Neural cell (in vitro differentiated cells): ENCODE data around the gene ZNF384. TPM values are rescaled to one million over a fixed set of nuclear protein-coding genes. Genes with fewer than 3 reads are reported as not detected.

Source experiments
- H2AFZ ChIP-seq: fragments of 200-600, 300-800 bp; sonication (generic), shearing (Covaris generic); 2 replicates; pipeline ENCODE4 v1.6.0; 2014; ENCODE audit warnings: low read depth, mild to moderate bottlenecking, antibody characterized with exemption, low read length, moderate library complexity
- H3F3A ChIP-seq: fragments of 200-600 bp; shearing (Covaris generic); 2 replicates; pipeline ENCODE4 v1.6.1; 2016; ENCODE audit warnings: mild to moderate bottlenecking, moderate library complexity, mixed read lengths, antibody characterized with exemption, low read length; ENCODE audit not compliant: insufficient read depth, poor library complexity, severe bottlenecking
- H3K27ac ChIP-seq: fragments of 200-600, 300-800 bp; sonication (generic), shearing (Covaris generic); 2 replicates; pipeline ENCODE4 v1.5.1; 2014; ENCODE audit warnings: mild to moderate bottlenecking, low read length, moderate library complexity
- H3K27me3 ChIP-seq: fragments of 300-800, 200-600 bp; sonication (generic), shearing (Covaris generic); 2 replicates; pipeline ENCODE4 v1.6.0; 2014; ENCODE audit warnings: mild to moderate bottlenecking, low read depth, low read length, moderate library complexity; ENCODE audit not compliant: insufficient read depth
- H3K36me3 ChIP-seq: fragments of 300-800, 200-600 bp; sonication (generic), shearing (Covaris generic); 2 replicates; pipeline ENCODE4 v1.5.1; 2014; ENCODE audit warnings: mild to moderate bottlenecking, antibody characterized with exemption, low read length, moderate library complexity; ENCODE audit not compliant: insufficient read depth
- H3K4me2 ChIP-seq: fragments of 300-800, 200-600 bp; sonication (generic), shearing (Covaris generic); 2 replicates; pipeline ENCODE4 v1.6.0; 2014; ENCODE audit warnings: mild to moderate bottlenecking, low read length
- H3K4me3 ChIP-seq: fragments of 300-800, 200-600 bp; sonication (generic), shearing (Covaris generic); 2 replicates; pipeline ENCODE4 v1.5.1; 2014; ENCODE audit warnings: mild to moderate bottlenecking, low read length, moderate library complexity
- H3K79me2 ChIP-seq: fragments of 200-600 bp; shearing (Covaris generic); replicated peaks from 2 replicates; pipeline ENCODE4 v1.6.0; 2014; ENCODE audit warnings: mild to moderate bottlenecking, low read length, moderate library complexity; ENCODE audit not compliant: insufficient read depth
- H3K9ac ChIP-seq: fragments of 300-800, 200-600 bp; sonication (generic), shearing (Covaris generic); 2 replicates; pipeline ENCODE4 v1.6.1; 2016; ENCODE audit warnings: mild to moderate bottlenecking, low read length, mixed read lengths
- H3K9me2 ChIP-seq: fragments of 200-600 bp; shearing (Covaris generic); 2 replicates; pipeline ENCODE4 v1.6.1; 2016; ENCODE audit warnings: mild to moderate bottlenecking, low read length, mixed read lengths; ENCODE audit not compliant: insufficient read depth
- H3K9me3 ChIP-seq: fragments of 200-600, 300-800 bp; sonication (generic), shearing (Covaris generic); 2 replicates; pipeline ENCODE4 v1.6.1; 2016; ENCODE audit warnings: mild to moderate bottlenecking, mixed run types, low read length, moderate library complexity, mixed read lengths
- H4K20me1 ChIP-seq: fragments of 200-600 bp; shearing (Covaris generic); 2 replicates; pipeline ENCODE4 v1.6.1; 2016; ENCODE audit warnings: mild to moderate bottlenecking, mixed run types; ENCODE audit not compliant: insufficient read depth
- EP300 ChIP-seq: fragments of 450-650 bp; conservative IDR thresholded peaks from 2 replicates; pipeline ENCODE4 v1.6.1; 2014; ENCODE audit warnings: antibody characterized with exemption, mild to moderate bottlenecking, moderate library complexity; ENCODE audit not compliant: poor library complexity, severe bottlenecking
- EZH2 ChIP-seq: fragments of 200-600, 300-800 bp; shearing (Covaris generic), sonication (generic); IDR thresholded peaks from 2 replicates; pipeline ENCODE4 v1.6.1; 2014; ENCODE audit warnings: antibody characterized with exemption, low read length, borderline replicate concordance, mild to moderate bottlenecking; ENCODE audit not compliant: insufficient read depth, poor library complexity, severe bottlenecking
- MXI1 ChIP-seq: fragments of 450-650 bp; conservative IDR thresholded peaks from 2 replicates; pipeline ENCODE4 v1.6.1; 2014; ENCODE audit warnings: antibody characterized with exemption, mild to moderate bottlenecking; ENCODE audit not compliant: poor library complexity, severe bottlenecking
- POLR2AphosphoS5 ChIP-seq: IDR thresholded peaks from 2 replicates; pipeline ENCODE4 v1.6.1; 2012
- RAD21 ChIP-seq: fragments of 450-650 bp; conservative IDR thresholded peaks from 2 replicates; pipeline ENCODE4 v1.6.1; 2014; ENCODE audit warnings: antibody characterized with exemption, mild to moderate bottlenecking, moderate library complexity
- SMC3 ChIP-seq: fragments of 450-650 bp; conservative IDR thresholded peaks from 2 replicates; pipeline ENCODE4 v1.6.1; 2014; ENCODE audit warnings: antibody characterized with exemption, mild to moderate bottlenecking, moderate library complexity; ENCODE audit not compliant: poor library complexity
- TAF1 ChIP-seq: IDR thresholded peaks from 2 replicates; pipeline ENCODE4 v1.6.1; 2012; ENCODE audit warnings: low read depth
- polyA plus RNA-seq: library from polyadenylated mRNA; depleted of rRNA; stranded (reverse); fragments of >200 nt; gene quantifications from 2 replicates; pipeline ENCODE4 v1.2.3, GENCODE V29; 2014
- TF ChIP-seq, protein P1 (sequence below): fragments of 450-650 bp; IDR thresholded peaks from 2 replicates; pipeline ENCODE4 v1.5.1; 2014; ENCODE audit warnings: antibody characterized with exemption, mild to moderate bottlenecking, moderate library complexity; ENCODE audit not compliant: poor library complexity, severe bottlenecking
- TF ChIP-seq, protein P2 (sequence below): IDR thresholded peaks from 2 replicates; pipeline ENCODE4 v1.6.1; 2012; ENCODE audit warnings: borderline replicate concordance

Gene ZNF384
- polyA plus RNA-seq, 1 donor from 2014 or later = 25.8 TPM

DNA sequence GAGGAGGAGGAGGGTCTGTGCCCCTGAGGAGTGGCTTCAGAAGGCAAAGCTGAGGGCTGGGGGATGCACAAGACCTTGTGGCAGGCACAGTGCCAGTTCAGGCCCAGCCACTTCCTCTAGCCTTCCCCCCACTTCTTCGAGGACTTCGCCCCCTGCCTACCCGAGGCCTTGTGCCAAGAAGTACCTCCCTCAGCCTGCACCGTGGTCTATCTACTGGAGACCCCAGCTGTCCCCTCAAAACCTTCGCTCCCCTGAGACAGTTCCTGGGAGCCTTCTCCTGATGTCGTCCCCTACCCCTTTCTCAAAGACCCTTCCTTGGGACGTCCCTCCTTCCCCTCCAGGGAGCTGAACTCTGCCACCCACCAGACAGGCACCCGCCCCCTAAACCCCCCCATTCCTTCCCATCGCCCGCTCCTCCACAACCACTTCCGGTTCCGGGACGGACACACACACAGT, 604 bp downstream of the ZNF384 start:
- peak overlapping the region; percentile 98 for H3K9ac ChIP-seq
- H3K27me3 ChIP-seq = no peaks in the 10 kb centered on the region
- peak overlapping the region; percentile 93 for H3K27ac ChIP-seq
- peaks cover 60% of the 10 kb centered on the region for H3K79me2 ChIP-seq
- H4K20me1 ChIP-seq = no peaks in the 10 kb centered on the region
- H3K9me2 ChIP-seq = no peaks in the 10 kb centered on the region
- H3K36me3 ChIP-seq = no peaks in the 10 kb centered on the region
- peak overlapping the region; percentile 85 for H2AFZ ChIP-seq
- TF ChIP-seq TAF1 (no peak), POLR2AphosphoS5 (no peak), RAD21 (no peak), EP300 (no peak), SMC3 (no peak), EZH2 (no peak), MXI1 (no peak)
- TF ChIP-seq, protein P1, sequence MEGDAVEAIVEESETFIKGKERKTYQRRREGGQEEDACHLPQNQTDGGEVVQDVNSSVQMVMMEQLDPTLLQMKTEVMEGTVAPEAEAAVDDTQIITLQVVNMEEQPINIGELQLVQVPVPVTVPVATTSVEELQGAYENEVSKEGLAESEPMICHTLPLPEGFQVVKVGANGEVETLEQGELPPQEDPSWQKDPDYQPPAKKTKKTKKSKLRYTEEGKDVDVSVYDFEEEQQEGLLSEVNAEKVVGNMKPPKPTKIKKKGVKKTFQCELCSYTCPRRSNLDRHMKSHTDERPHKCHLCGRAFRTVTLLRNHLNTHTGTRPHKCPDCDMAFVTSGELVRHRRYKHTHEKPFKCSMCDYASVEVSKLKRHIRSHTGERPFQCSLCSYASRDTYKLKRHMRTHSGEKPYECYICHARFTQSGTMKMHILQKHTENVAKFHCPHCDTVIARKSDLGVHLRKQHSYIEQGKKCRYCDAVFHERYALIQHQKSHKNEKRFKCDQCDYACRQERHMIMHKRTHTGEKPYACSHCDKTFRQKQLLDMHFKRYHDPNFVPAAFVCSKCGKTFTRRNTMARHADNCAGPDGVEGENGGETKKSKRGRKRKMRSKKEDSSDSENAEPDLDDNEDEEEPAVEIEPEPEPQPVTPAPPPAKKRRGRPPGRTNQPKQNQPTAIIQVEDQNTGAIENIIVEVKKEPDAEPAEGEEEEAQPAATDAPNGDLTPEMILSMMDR = no peak
- TF ChIP-seq, protein P2, sequence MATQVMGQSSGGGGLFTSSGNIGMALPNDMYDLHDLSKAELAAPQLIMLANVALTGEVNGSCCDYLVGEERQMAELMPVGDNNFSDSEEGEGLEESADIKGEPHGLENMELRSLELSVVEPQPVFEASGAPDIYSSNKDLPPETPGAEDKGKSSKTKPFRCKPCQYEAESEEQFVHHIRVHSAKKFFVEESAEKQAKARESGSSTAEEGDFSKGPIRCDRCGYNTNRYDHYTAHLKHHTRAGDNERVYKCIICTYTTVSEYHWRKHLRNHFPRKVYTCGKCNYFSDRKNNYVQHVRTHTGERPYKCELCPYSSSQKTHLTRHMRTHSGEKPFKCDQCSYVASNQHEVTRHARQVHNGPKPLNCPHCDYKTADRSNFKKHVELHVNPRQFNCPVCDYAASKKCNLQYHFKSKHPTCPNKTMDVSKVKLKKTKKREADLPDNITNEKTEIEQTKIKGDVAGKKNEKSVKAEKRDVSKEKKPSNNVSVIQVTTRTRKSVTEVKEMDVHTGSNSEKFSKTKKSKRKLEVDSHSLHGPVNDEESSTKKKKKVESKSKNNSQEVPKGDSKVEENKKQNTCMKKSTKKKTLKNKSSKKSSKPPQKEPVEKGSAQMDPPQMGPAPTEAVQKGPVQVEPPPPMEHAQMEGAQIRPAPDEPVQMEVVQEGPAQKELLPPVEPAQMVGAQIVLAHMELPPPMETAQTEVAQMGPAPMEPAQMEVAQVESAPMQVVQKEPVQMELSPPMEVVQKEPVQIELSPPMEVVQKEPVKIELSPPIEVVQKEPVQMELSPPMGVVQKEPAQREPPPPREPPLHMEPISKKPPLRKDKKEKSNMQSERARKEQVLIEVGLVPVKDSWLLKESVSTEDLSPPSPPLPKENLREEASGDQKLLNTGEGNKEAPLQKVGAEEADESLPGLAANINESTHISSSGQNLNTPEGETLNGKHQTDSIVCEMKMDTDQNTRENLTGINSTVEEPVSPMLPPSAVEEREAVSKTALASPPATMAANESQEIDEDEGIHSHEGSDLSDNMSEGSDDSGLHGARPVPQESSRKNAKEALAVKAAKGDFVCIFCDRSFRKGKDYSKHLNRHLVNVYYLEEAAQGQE = no peak
- peak overlapping the region; percentile 95 for H3K4me3 ChIP-seq
- no peaks in the 10 kb centered on the region for H3F3A ChIP-seq
- H3K9me3 ChIP-seq = no peaks in the 10 kb centered on the region
- H3K4me2 ChIP-seq = peak overlapping the region; percentile 50

DNA sequence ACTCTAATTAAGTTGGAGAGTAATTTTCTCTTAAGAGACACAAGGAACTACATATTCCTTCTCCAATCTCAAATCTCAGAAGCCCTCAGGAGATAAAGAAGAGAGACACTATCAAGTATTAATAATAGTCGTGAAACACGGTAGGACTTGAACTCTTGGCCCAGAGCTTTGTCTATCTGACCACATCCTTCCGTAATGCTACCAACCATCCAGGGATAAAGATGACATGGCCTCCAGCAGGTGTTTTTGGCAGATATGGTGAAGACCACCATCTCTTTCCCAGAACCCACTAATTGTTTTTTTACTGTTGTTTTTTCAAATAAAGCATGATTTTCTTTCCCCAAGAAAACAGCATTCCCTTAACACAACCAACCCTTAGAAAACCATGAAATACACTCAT, 3.4 kb downstream of the ZNF384 start:
- H3K9ac ChIP-seq = no peak overlapping the region
- H3K9me3 ChIP-seq = no peaks in the 10 kb centered on the region
- TF ChIP-seq MXI1 (no peak), EZH2 (no peak), EP300 (no peak), SMC3 (no peak), TAF1 (no peak), RAD21 (no peak), POLR2AphosphoS5 (no peak)
- TF ChIP-seq, protein P1 = no peak
- TF ChIP-seq, protein P2 = no peak
- no peaks in the 10 kb centered on the region for H3K27me3 ChIP-seq
- no peak overlapping the region for H3K27ac ChIP-seq
- peaks cover 84% of the 10 kb centered on the region for H3K79me2 ChIP-seq
- no peaks in the 10 kb centered on the region for H3F3A ChIP-seq
- no peaks in the 10 kb centered on the region for H3K36me3 ChIP-seq
- H3K9me2 ChIP-seq = no peaks in the 10 kb centered on the region
- H3K4me2 ChIP-seq = no peak overlapping the region
- H4K20me1 ChIP-seq = no peaks in the 10 kb centered on the region
- H2AFZ ChIP-seq = no peak overlapping the region
- H3K4me3 ChIP-seq = peak overlapping the region; percentile 95
